Fibroblast of gingiva (primary cell): ENCODE data around the gene CHFR.
A peak's percentile ranks its signal among the peaks of the same experiment; 100 is the strongest.
"Not testable (repeated sequence)": the region's sequence is repeated elsewhere in the genome, so short reads cannot be mapped to it uniquely, and the experiment has no call there.

ENCODE experiments used
- DNase-seq: peaks from one replicate; pipeline ENCODE4 v3.0.0-alpha.2; 2011; ENCODE audit warnings: low read depth

The CHFR gene

GRCh38 chr12:132887513-132888351 lies at the start of gene CHFR:
CHFR (minus strand) TSS chr12:132887605; CDS start chr12:132887328, 277 bp downstream.
- DNase-seq = peak; percentile 98

DNA sequence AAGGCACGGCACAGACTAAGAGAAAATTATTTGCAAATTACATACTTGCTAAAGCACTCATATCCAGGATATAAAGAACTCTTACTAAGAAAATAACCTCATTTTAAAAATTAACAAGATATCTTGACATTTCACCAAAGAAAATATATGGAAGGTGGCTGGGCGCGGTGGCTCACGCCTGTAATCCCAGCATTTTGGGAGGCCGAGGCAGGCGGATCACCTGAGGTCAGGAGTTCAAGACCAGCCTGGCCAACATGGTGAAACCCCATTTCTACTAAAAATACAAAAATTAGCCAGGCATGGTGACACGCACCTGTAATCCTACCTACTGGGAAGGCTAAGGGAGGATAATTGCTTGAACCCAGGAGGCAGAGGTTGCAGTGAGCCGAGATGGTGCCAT lies 49.5 kb upstream of the CHFR start:
- not testable (repeated sequence) for DNase-seq

DNA sequence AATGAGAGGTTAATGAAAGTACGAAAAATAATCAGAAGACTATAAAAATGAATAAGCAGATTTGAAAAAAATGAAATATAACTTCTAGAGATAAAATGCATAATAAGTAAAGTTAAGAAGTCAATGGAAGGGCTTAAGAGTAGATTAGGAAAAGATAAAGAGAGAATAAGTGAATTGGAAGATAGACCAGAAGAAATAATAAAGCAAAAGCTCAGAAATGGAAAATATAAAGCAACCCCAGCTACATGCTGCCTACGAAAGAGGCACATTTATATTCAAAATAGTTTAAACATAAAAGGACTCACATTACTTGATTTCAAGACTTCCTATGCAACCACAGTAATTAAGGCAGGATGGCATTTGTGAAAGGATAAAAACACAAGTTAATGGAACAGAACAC lies 48.8 kb upstream of the CHFR start:
- DNase-seq = no peak

GRCh38 chr12:132926415-132926833 lies 39.0 kb upstream of the CHFR start:
- no peak for DNase-seq

- no peak for DNase-seq
Measured at GRCh38 chr12:132925597-132926414, 38.4 kb upstream of the CHFR start.

DNA sequence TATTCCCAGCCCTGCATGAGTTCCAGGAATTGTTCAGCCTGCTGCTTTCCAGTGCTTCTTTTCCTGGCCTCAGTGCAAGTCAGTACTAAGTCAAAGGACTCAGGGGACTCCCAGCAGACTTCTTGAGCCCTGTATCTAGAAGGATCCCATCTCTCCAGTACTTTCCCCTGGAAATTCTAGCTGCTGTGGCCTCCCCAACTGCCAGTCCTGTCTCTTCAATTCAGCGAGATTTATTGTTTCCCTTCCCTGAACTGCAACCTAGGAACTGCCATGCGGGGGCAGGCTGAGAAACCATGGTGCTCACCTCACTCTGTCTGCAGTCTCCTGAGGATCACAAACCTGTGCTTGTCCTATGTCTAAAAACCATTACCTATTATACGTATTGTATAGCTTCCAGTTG lies 37.0 kb upstream of the CHFR start:
- no peak for DNase-seq

GRCh38 chr12:132923356-132923909 lies 36.0 kb upstream of the CHFR start:
- no peak for DNase-seq

DNA sequence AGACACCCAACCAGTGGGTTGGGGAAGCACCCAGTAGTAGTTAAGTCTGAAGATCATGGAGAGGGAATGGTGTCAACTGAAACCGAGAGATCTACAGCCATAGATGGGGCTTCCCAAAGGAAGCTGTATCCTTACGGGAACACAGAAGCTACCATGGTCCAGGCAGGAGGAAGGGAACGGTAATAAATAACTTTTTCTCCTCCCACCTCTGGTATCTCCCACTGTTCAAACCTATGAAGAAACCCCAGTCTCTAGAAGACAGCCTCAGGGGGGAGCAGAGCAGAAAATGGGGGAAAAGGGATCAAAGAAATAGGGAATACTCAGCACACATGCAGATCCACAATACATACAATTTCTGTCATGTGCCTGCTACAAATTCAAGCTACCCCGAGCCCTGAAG lies 35.3 kb upstream of the CHFR start:
- no peak for DNase-seq

- no peak for DNase-seq
Measured at GRCh38 chr12:132921685-132922084, 34.3 kb upstream of the CHFR start.

- DNase-seq = no peak
Measured at GRCh38 chr12:132918680-132919079, 31.3 kb upstream of the CHFR start.

DNA sequence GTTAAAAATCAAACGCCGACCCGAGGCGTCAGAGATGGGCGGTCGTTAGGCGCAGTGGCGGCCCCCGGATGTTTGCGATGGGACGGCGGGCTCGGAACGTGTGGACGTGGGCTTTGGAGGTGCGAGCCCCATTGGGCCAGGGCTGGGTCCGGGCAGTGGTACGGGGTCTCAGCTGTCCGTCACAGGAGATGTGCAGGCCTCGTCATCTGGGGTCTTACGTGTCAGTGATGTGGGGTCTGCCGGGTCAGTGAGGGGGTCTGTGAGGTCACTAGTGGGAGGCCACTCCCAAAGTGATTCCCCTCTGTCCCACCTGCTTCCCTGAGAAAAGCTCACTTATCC lies 21.6 kb upstream of the CHFR start:
- DNase-seq = no peak

DNA sequence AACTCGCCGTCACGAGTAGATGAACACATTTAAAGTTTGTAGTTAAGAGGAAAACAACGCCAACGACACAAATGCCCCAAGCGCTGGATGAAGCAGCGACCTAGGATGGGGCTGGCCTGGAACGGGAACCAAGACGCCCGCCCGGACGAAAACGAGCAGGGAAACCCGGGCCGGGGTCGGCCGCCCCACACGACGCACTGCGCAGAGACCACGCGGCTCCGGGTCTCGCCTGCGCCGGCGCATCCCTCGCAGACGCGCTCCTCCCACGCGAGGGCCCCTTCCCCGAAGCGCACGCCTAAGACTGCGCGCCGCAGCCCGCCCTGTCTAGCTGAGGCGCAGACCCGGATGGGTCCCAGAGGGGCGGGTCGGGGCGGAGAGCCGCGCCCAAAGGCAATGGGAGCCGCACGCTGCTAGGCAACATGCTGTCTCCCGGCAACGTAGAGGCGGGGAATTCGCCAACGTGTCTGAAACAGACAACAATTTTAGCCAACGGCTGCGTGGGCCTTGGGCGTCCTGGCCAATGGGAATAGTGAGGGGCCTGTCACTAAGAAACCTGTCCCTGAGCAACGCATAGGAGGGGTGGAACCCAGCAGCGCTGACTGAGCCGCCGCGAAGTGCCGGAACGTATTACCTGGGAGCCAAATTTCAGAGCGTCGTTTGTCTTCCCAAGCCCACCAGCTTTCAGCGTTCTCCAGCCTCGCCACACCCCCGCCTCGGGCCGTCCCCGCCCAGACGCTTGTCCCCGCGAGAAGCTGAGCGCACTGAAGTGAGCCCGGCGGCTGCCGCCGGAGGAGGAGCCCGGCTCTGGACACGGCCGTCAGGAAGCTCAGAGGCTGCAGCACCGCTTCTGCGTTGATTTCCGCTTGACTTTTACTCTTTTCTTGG lies 21.0 kb upstream of the CHFR start:
- DNase-seq = peak; percentile 98

- DNase-seq = not testable (repeated sequence)
Measured at GRCh38 chr12:132907789-132908144, 20.4 kb upstream of the CHFR start.

- DNase-seq = peak; percentile 16
Measured at GRCh38 chr12:132907216-132907615, 19.8 kb upstream of the CHFR start.

DNA sequence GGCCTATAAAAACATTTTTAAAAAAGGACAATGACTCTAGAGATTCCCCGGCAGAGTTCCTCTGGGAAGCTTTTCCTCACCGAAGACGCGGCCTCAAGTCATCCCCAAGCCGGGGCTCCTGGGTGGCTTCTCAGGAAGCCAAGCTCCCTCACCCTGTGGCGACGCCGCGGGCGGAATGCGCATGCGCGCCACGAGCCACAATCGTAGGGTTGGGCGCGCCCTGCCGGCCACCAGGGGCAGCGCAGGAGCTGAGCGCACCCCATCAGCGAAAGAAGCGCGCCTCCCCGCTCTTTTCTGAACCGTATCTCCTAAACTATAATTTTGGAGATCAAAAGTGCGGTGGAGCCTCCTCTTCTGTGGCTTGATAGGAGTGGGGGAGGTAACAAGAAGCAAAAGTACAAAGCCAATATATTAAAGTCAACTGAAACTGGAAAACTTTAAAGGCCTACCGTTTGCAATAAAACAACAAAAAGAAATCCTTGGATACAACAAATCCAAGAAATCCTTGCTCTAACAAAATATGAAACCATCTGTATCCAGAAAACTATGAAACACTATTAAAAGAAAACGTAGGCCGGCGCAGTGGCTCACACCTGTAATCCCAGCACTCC lies 17.4 kb upstream of the CHFR start:
- peak; percentile 20 for DNase-seq

- no peak for DNase-seq
Measured at GRCh38 chr12:132899033-132899432, 11.6 kb upstream of the CHFR start.

GRCh38 chr12:132888852-132889251 lies 1.4 kb upstream of the CHFR start:
- DNase-seq = no peak

DNA sequence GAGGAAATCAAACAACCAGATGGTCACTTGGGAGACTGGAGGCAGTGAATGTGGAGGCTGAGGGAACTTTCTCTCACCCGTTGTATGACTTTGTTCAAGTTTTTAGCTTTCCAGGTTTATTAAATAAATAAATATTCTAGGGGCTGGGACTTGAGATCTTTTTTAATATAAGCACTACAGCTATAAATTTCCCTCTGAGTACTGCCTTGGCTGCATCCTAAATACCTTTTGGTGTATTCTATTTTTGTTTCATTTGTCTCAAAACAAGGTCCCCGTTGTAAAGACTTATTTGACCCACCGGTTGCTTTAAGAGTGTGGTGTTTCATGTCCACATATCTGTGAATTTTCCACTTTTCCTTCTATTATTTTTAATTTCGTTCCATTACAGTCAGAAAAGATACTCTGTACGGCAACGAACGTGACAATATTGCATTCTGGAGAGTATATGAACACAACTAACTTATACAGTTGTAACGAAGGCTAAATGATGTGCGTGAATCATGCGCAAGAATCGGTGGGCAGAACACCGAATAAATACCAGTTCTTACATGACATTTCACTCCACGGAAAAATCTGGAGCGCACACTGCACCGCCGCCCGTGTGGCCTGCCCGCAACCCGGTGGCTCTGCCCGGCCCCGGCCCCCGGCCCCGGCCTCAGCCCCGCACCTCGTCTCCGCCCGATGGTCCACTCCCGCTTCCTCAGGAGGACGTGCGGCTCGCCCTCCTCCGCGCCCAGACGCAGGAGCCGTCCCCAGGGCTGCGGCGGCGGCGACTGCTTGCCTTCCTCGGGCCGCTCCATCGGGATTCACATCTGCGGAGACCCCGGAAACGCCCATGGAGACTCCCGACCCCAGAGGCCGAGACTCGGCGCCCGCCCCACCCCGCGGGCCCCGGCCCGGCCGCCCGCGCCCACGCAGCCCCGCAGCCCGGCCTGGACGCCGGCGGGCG lies 602 bp downstream of the CHFR start:
- no peak for DNase-seq

DNA sequence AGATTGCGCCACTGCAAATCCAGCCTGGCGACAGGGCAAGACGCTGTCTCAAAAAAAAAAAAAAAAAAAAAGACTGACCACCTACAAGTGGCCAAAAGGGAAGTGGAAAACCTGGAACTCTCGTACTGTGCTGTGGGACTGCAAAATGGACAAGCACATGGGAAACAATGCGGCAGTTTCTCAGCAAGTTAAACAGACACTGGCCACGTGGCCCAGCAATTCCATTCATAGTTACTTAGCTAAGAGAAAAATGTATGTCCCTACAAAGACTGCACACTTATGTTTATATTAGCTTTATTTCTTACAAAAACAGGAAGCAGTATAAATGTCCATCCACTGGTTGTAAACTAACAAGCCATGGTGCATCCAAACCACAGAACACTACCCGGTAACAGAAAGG lies 5.6 kb downstream of the CHFR start:
- DNase-seq = peak; percentile 27

GRCh38 chr12:132874620-132875019 lies 12.8 kb downstream of the CHFR start:
- not testable (repeated sequence) for DNase-seq
